Natural killer cell (primary cell): ENCODE measurements around the gene FSIP1. TPM values are rescaled to one million over a fixed set of nuclear protein-coding genes. Genes with fewer than 3 reads are reported as not detected.

Source experiments
- ATAC-seq, 3 donors: fragments of 150-1000 bp in 2 of 3; fragments of 200-7000 bp in 1 of 3; cut with Tn5 transposase; 1 replicate in 1 of 3; 2 replicates in 2 of 3; pipeline ENCODE4 v1.10.0; 2021; ENCODE audit warnings: mild to moderate bottlenecking in 2 of 3, moderate library complexity in 2 of 3
- DNase-seq, 2 donors: peaks; one replicate each; pipeline versions ENCODE4 v3.0.0 to v3.0.0-alpha.2; 2013 to 2021; ENCODE audit warnings: mixed read lengths in 1 of 2
- H3K27ac ChIP-seq: one replicate; pipeline ENCODE4 v1.5.1; 2013; ENCODE audit warnings: mild to moderate bottlenecking, low read length
- H3K27me3 ChIP-seq: one replicate; pipeline ENCODE4 v1.6.1; 2013; ENCODE audit warnings: low read length; ENCODE audit not compliant: control insufficient read depth, insufficient read depth
- H3K36me3 ChIP-seq: one replicate; pipeline ENCODE4 v1.6.1; 2013; ENCODE audit warnings: low read length; ENCODE audit not compliant: control insufficient read depth, insufficient read depth
- H3K4me1 ChIP-seq: one replicate; pipeline ENCODE4 v1.6.1; 2013; ENCODE audit warnings: low read length; ENCODE audit not compliant: control insufficient read depth, insufficient read depth
- H3K4me3 ChIP-seq: one replicate; pipeline ENCODE4 v1.5.1; 2013; ENCODE audit warnings: low read length
- H3K9me3 ChIP-seq: one replicate; pipeline ENCODE4 v1.6.1; 2013; ENCODE audit warnings: low read length; ENCODE audit not compliant: control insufficient read depth, insufficient read depth
- H3K27ac Mint-ChIP-seq, 2 donors: one replicate each; pipeline ENCODE4 v1.8.0; 2022; ENCODE audit warnings: mild to moderate bottlenecking in 2 of 2, mixed read lengths in 2 of 2, moderate library complexity in 1 of 2
- H3K27me3 Mint-ChIP-seq, 2 donors: one replicate each; pipeline ENCODE4 v1.8.0; 2022; ENCODE audit warnings: low read depth in 2 of 2, mixed read lengths in 2 of 2
- H3K36me3 Mint-ChIP-seq: one replicate; pipeline ENCODE4 v1.8.0; 2022; ENCODE audit warnings: mixed read lengths
- H3K4me1 Mint-ChIP-seq, 2 donors: one replicate each; pipeline ENCODE4 v1.8.0; 2022; ENCODE audit warnings: mixed read lengths in 2 of 2
- H3K4me3 Mint-ChIP-seq: one replicate; pipeline ENCODE4 v1.8.0; 2022; ENCODE audit warnings: mild to moderate bottlenecking, moderate library complexity, mixed read lengths
- H3K9me3 Mint-ChIP-seq, 2 donors: one replicate each; pipeline ENCODE4 v1.8.0; 2022; ENCODE audit warnings: mixed read lengths in 2 of 2
- CTCF ChIP-seq: fragments of 200-600 bp; IDR thresholded peaks from one replicate; pipeline ENCODE4 v1.8.0; 2022; ENCODE audit warnings: antibody characterized with exemption
- WGBS: methylation state at CpG from one replicate; pipeline ENCODE4 v1.1.7; 2013; ENCODE audit warnings: missing lambda C conversion rate; ENCODE audit not compliant: insufficient coverage; 5-methylcytosine and 5-hydroxymethylcytosine counted together
- intact Hi-C: fragments of 100-400 bp; cut with micrococcal nuclease; formaldehyde crosslinking; loops from one replicate; pipeline ENCODE4 v1.14.2; 2022
- total RNA-seq, 4 donors: library from RNA; stranded (reverse); fragments of 120-200 nt in 1 of 4; gene quantifications; one replicate each; pipeline versions ENCODE4 v1.2.3 to v1.2.4, GENCODE V29; 2013 to 2022

Gene FSIP1
- total RNA-seq, 3 donors from 2014 or later (not counting 1 experiment from before 2014, with no cell fraction given) = 1.1 to 2.3 (median 1.8) TPM

GRCh38 chr15:39583596-39584265 is 198.9 kb downstream of the FSIP1 start:
- Mint-ChIP-seq H3K27me3 (no peaks in the 10 kb centered on the region), H3K9me3 (no peaks in the 10 kb centered on the region), H3K27ac (no peak overlapping the region), H3K36me3 (peaks cover 13% of the 10 kb centered on the region), H3K4me3 (peak overlapping the region; percentile 13), H3K4me1 (peaks cover 51 to 65% of the 10 kb centered on the region in 2 donors)
- peak in 1 of 2 donors; percentile 47 for DNase-seq
- Histone ChIP-seq H3K9me3 (no peaks in the 10 kb centered on the region), H3K27ac (no peak overlapping the region), H3K4me3 (no peak overlapping the region), H3K4me1 (peaks cover 50% of the 10 kb centered on the region), H3K27me3 (no peaks in the 10 kb centered on the region), H3K36me3 (peaks cover 1% of the 10 kb centered on the region)
- ATAC-seq = no peak
- WGBS = 99% methylated on average over 13 of the region's 13 CpGs
- TF ChIP-seq CTCF = no peak
- intact Hi-C loops = loop anchor here (2.0 to 10.0 kb wide), 2 partner anchors 39 to 1109 kb away; no protein-coding TSS in a partner anchor

GRCh38 chr15:39582977-39583595 is 199.6 kb downstream of the FSIP1 start:
- Histone ChIP-seq H3K27me3 (peaks cover under 1% of the 10 kb centered on the region), H3K4me3 (no peak overlapping the region), H3K4me1 (peaks cover 44% of the 10 kb centered on the region), H3K36me3 (no peaks in the 10 kb centered on the region), H3K27ac (no peak overlapping the region), H3K9me3 (no peaks in the 10 kb centered on the region)
- Mint-ChIP-seq H3K27ac (peak overlapping the region; percentile 7 to 23), H3K4me1 (peaks cover 47 to 63% of the 10 kb centered on the region in 2 donors), H3K36me3 (peaks cover 11% of the 10 kb centered on the region), H3K9me3 (no peaks in the 10 kb centered on the region), H3K27me3 (no peaks in the 10 kb centered on the region), H3K4me3 (peak overlapping the region; percentile 13)
- no peak for ATAC-seq
- no peak for DNase-seq
- WGBS = 88% methylated on average over 3 of the region's 4 CpGs
- intact Hi-C loops = loop anchor here (10.0 kb wide), 1 partner anchor 1108 kb away; no protein-coding TSS in a partner anchor
- TF ChIP-seq CTCF = no peak

- Histone ChIP-seq H3K9me3 (no peaks in the 10 kb centered on the region), H3K4me3 (no peak overlapping the region), H3K4me1 (peaks cover 39% of the 10 kb centered on the region), H3K27me3 (peaks cover 2% of the 10 kb centered on the region), H3K27ac (no peak overlapping the region), H3K36me3 (no peaks in the 10 kb centered on the region)
- Mint-ChIP-seq H3K27me3 (peaks cover 0 to under 1% of the 10 kb centered on the region in 2 donors), H3K9me3 (no peaks in the 10 kb centered on the region), H3K36me3 (peaks cover 11% of the 10 kb centered on the region), H3K4me3 (peak overlapping the region; percentile 78), H3K4me1 (peaks cover 41 to 58% of the 10 kb centered on the region in 2 donors), H3K27ac (peak overlapping the region; percentile 21 to 76)
- ATAC-seq (no peak), DNase-seq (no peak)
- 88% methylated on average over 20 of the region's 20 CpGs for WGBS
- intact Hi-C loops = loop anchor here (10.0 kb wide), 1 partner anchor 1108 kb away; no protein-coding TSS in a partner anchor
- TF ChIP-seq CTCF = no peak
Measured at GRCh38 chr15:39582286-39582976, 200.2 kb downstream of the FSIP1 start.
